HepG2 (cell line): ENCODE data around the gene FBH1. TPM values are rescaled to one million over a fixed set of nuclear protein-coding genes. Genes with fewer than 3 reads are reported as not detected.
"Not testable (repeated sequence)": the region's sequence is repeated elsewhere in the genome, so short reads cannot be mapped to it uniquely, and the experiment has no call there.

Experiments
- ATAC-seq: fragments of 200-7000 bp; cut with Tn5 transposase; 3 replicates; pipeline ENCODE4 v1.9.1; 2020; ENCODE audit warnings: mild to moderate bottlenecking, moderate library complexity
- BruUV-seq: library from RNA; stranded (reverse); fragments of 400-500 nt; replicated peaks from 2 replicates; lab custom pipeline; 2021; lab: Mats Ljungman, UMichigan
- CTCF ChIA-PET: fragments of 300-600 bp; formaldehyde crosslinking; extraction: SDS; loops from one replicate; lab custom pipeline; 2021; ENCODE audit warnings: low total read pairs, inconsistent platforms, low intra/inter-chr PET ratio; lab: Yijun Ruan, JAX
- POLR2A ChIA-PET: fragments of 350-600 bp; sonication (Branson Sonifier 250); formaldehyde crosslinking; loops from one replicate; lab custom pipeline; 2020; ENCODE audit warnings: antibody characterized with exemption, inconsistent platforms; lab: Yijun Ruan, JAX
- DNase-seq: peaks from one replicate; pipeline ENCODE4 v3.0.0-alpha.2; 2015; ENCODE audit warnings: low spot score
- FAIRE-seq: peaks from 3 replicates; lab custom pipeline; 2011; peaks lifted over from hg19 to GRCh38; lab: Jason Lieb, UNC
- H2AFZ ChIP-seq: one replicate; pipeline ENCODE4 v1.6.1; 2011; ENCODE audit warnings: low read length, inconsistent platforms
- H3K27ac ChIP-seq: fragments of 300-600 bp; 3 replicates; pipeline ENCODE4 v1.8.0; 2011; ENCODE audit warnings: mixed run types, mild to moderate bottlenecking, mixed read lengths, low read length, inconsistent platforms; ENCODE audit not compliant: insufficient read depth; ENCODE audit errors: extremely low read length
- H3K27me3 ChIP-seq, 2 experiments: fragments of 200-600 bp in 1 of 2; 2 replicates in 1 of 2; 3 replicates in 1 of 2; pipeline versions ENCODE4 v1.6.0 to v1.8.0; 2011; ENCODE audit warnings: low read length in 2 of 2, mild to moderate bottlenecking in 2 of 2, moderate library complexity in 2 of 2, inconsistent platforms in 1 of 2; ENCODE audit not compliant: insufficient read depth in 2 of 2, control insufficient read depth in 1 of 2
- H3K36me3 ChIP-seq, 2 experiments: fragments of 200-600 bp in 1 of 2; replicated peaks in 1 of 2; 2 replicates in 1 of 2; 3 replicates in 1 of 2; pipeline versions ENCODE4 v1.5.1 to v1.8.0; 2011; ENCODE audit warnings: low read length in 2 of 2, inconsistent platforms in 1 of 2; ENCODE audit not compliant: insufficient read depth in 2 of 2, control insufficient read depth in 1 of 2
- H3K4me1 ChIP-seq: 2 replicates; pipeline ENCODE4 v1.5.1; 2012; ENCODE audit warnings: low read length, inconsistent platforms; ENCODE audit not compliant: insufficient read depth
- H3K4me2 ChIP-seq: 2 replicates; pipeline ENCODE4 v1.6.0; 2011; ENCODE audit warnings: low read depth, low read length, inconsistent platforms
- H3K4me3 ChIP-seq, 3 experiments: fragments of 200-600 bp in 1 of 3; sonication (generic), shearing (Covaris generic) in 1 of 3; replicated peaks in 1 of 3; 2 replicates each; pipeline ENCODE4 v1.5.1; 2011 to 2016; ENCODE audit warnings: low read length in 3 of 3, inconsistent platforms in 2 of 3, low read depth in 2 of 3, mild to moderate bottlenecking in 2 of 3, control low read depth in 1 of 3, mixed read lengths in 1 of 3; ENCODE audit not compliant: insufficient read depth in 1 of 3
- H3K79me2 ChIP-seq: one replicate; pipeline ENCODE4 v1.6.1; 2011; ENCODE audit warnings: low read length, inconsistent platforms; ENCODE audit not compliant: insufficient read depth
- H3K9ac ChIP-seq: 2 replicates; pipeline ENCODE4 v1.6.0; 2011; ENCODE audit warnings: mild to moderate bottlenecking, low read depth, low read length, inconsistent platforms; ENCODE audit not compliant: insufficient read depth
- H3K9me3 ChIP-seq: 2 replicates; pipeline ENCODE4 v1.5.1; 2012; ENCODE audit warnings: mild to moderate bottlenecking, low read length
- H4K20me1 ChIP-seq: 2 replicates; pipeline ENCODE4 v1.6.0; 2011; ENCODE audit warnings: inconsistent platforms, mild to moderate bottlenecking, low read length, moderate library complexity; ENCODE audit not compliant: insufficient read depth
- ARID4A ChIP-seq: sonication (generic); formaldehyde crosslinking; IDR thresholded peaks from 2 replicates; pipeline ENCODE4 v1.5.0; 2020; ENCODE audit warnings: mild to moderate bottlenecking, missing genetic modification reagents, borderline replicate concordance
- CHCHD3 ChIP-seq: sonication (generic); formaldehyde crosslinking; IDR thresholded peaks from 2 replicates; pipeline ENCODE4 v1.8.0; 2022; ENCODE audit warnings: mild to moderate bottlenecking, missing genetic modification reagents, moderate library complexity
- HOXA9 ChIP-seq: sonication (generic); formaldehyde crosslinking; IDR thresholded peaks from 2 replicates; pipeline ENCODE4 v1.8.1; 2022; ENCODE audit warnings: missing genetic modification reagents, mild to moderate bottlenecking, moderate library complexity, borderline replicate concordance
- JUN ChIP-seq: sonication (generic); formaldehyde crosslinking; IDR thresholded peaks from 2 replicates; pipeline ENCODE4 v1.4.0; 2020; ENCODE audit warnings: mild to moderate bottlenecking, missing genetic modification reagents
- MZF1 ChIP-seq: sonication (generic); formaldehyde crosslinking; IDR thresholded peaks from 2 replicates; pipeline ENCODE4 v1.8.1; 2023; ENCODE audit warnings: mild to moderate bottlenecking, missing genetic modification reagents, borderline replicate concordance
- PHF5A ChIP-seq: IDR thresholded peaks from one replicate; pipeline ENCODE4 v1.6.1; 2018; ENCODE audit warnings: low read depth, missing genetic modification reagents; ENCODE audit not compliant: unreplicated experiment
- REL ChIP-seq: sonication (generic); formaldehyde crosslinking; conservative IDR thresholded peaks from 2 replicates; pipeline ENCODE4 v1.8.0; 2022; ENCODE audit warnings: mild to moderate bottlenecking, missing genetic modification reagents, moderate library complexity
- SUZ12 ChIP-seq: fragments of 150-350 bp; IDR thresholded peaks from 2 replicates; pipeline ENCODE4 v1.6.1; 2014; ENCODE audit warnings: low read depth, low read length
- ZNF362 ChIP-seq: sonication (generic); formaldehyde crosslinking; IDR thresholded peaks from 2 replicates; pipeline ENCODE4 v1.4.0; 2020; ENCODE audit warnings: missing genetic modification reagents, mild to moderate bottlenecking, borderline replicate concordance
- ZNF7 ChIP-seq: IDR thresholded peaks from 2 replicates; pipeline ENCODE4 v1.6.1; 2016; ENCODE audit warnings: missing biosample characterization, missing genetic modification reagents
- ZNF816 ChIP-seq: sonication (generic); formaldehyde crosslinking; IDR thresholded peaks from 2 replicates; pipeline ENCODE4 v1.8.0; 2022; ENCODE audit warnings: missing genetic modification reagents, mild to moderate bottlenecking, borderline replicate concordance
- WGBS: methylation state at CpG from one replicate; pipeline ENCODE4 v1.1.6; 2017; ENCODE audit warnings: low lambda C conversion rate; 5-methylcytosine and 5-hydroxymethylcytosine counted together
- in situ Hi-C: cut with HindIII; loops from 2 replicates; pipeline ENCODE4 v1.10.0; 2017; ENCODE audit warnings: low pct_unique_long_range_greater_than_20kb; ENCODE audit not compliant: extremely low pct_ligation_motif_present
- intact Hi-C: fragments of 100-400 bp; cut with micrococcal nuclease; formaldehyde crosslinking; loops from one replicate; pipeline ENCODE4 v1.10.0; 2022; ENCODE audit not compliant: unreplicated experiment
- polyA plus RNA-seq, 8 experiments: library from polyadenylated mRNA; depleted of rRNA in 3 of 8; stranded (reverse) in 7 of 8; unstranded in 1 of 8; fragments of >200 nt; fragmentation: Illumina TruSeq in 4 of 8; extraction: Trizol in 4 of 8; gene quantifications; 2 replicates each; pipeline versions ENCODE4 v1.2.1 to v1.2.3, GENCODE V29; 2011 to 2016; ENCODE audit warnings: low read depth in 4 of 8, missing spikeins in 1 of 8, mixed read lengths in 1 of 8; ENCODE audit not compliant: insufficient read depth in 1 of 8
- total RNA-seq, 5 experiments: library from RNA; depleted of rRNA; stranded (reverse); fragments of >200 nt; fragmentation: Illumina TruSeq; extraction: Trizol; gene quantifications; 2 replicates each; pipeline ENCODE4 v1.2.3, GENCODE V29; 2016; ENCODE audit warnings: low read depth in 1 of 5

The FBH1 gene
- total and polyA plus RNA-seq, 2 of the 13 experiments (the other 11 are each of a cell fraction or from before 2014, with no cell fraction given): 48.8 to 60.3 TPM

- Histone ChIP-seq H3K27ac (no peak overlapping the region), H3K4me2 (no peak overlapping the region), H3K79me2 (no peaks in the 10 kb centered on the region), H3K27me3 (peaks cover 1 to 2% of the 10 kb centered on the region in 2 experiments; a peak in 2 of 5 replicates), H3K9ac (no peak overlapping the region), H3K4me1 (no peaks in the 10 kb centered on the region), H2AFZ (no peak overlapping the region), H4K20me1 (no peaks in the 10 kb centered on the region), H3K4me3 (no peak overlapping the region), H3K36me3 (no peaks in the 10 kb centered on the region), H3K9me3 (no peaks in the 10 kb centered on the region)
- CTCF ChIA-PET: no interaction called here
- in situ Hi-C loops: no loop called here
- intact Hi-C loops: no loop called here
- FAIRE-seq: no peak
- POLR2A ChIA-PET: interaction anchor here (0.7 kb wide), 1 partner anchor 71 kb away, joined by 3 read pairs; the partner anchor contains the start of genes ANKRD16 and FBH1
- ATAC-seq: no peak
- BruUV-seq: no TSS peak
- 42% methylated on average over 18 of the region's 29 CpGs for WGBS
- TF ChIP-seq SUZ12: no peak
- no peak for TF ChIP-seq ARID4A
- TF ChIP-seq REL (CRISPR knock-in tag): no peak
- no peak for TF ChIP-seq JUN (CRISPR knock-in tag)
- TF ChIP-seq ZNF7: no peak
- TF ChIP-seq ZNF362 (CRISPR knock-in tag): no peak
- TF ChIP-seq PHF5A: no peak
- no peak for TF ChIP-seq ZNF816 (CRISPR knock-in tag)
- TF ChIP-seq MZF1: no peak
- no peak for TF ChIP-seq CHCHD3 (CRISPR knock-in tag)
- no peak for TF ChIP-seq HOXA9 (CRISPR knock-in tag)
- DNase-seq: no peak
These were observed 71.5 kb downstream of the FBH1 start for GRCh38 chr10:5961405-5962100.

GRCh38 chr10:5962358-5962940 lies 72.4 kb downstream of the FBH1 start:
- FAIRE-seq, H3K4me3 ChIP-seq, ATAC-seq, BruUV-seq, H3K4me1 ChIP-seq, intact Hi-C loops, CTCF ChIA-PET, H4K20me1 ChIP-seq, H3K27me3 ChIP-seq, H3K27ac ChIP-seq, H2AFZ ChIP-seq, in situ Hi-C loops, DNase-seq, H3K79me2 ChIP-seq, H3K9ac ChIP-seq, H3K4me2 ChIP-seq, POLR2A ChIA-PET, H3K9me3 ChIP-seq, H3K36me3 ChIP-seq: not testable (repeated sequence)
- 55% methylated on average over 10 of the region's 10 CpGs for WGBS
